Stimulated activated CD4-positive, alpha-beta T cell treated with anti-CD3 and anti-CD28 coated beads, Interleukin-15, amount 100 ng/mL, for 48 hours (primary cell): ENCODE measurements around the gene MTURN.
"Not testable (repeated sequence)": the region's sequence is repeated elsewhere in the genome, so short reads cannot be mapped to it uniquely, and the experiment has no call there.

ENCODE experiments used
- DNase-seq, 2 donors: peaks; one replicate each; pipeline ENCODE4 v3.0.0-alpha.2; 2020; ENCODE audit warnings: low read depth in 2 of 2

MTURN gene

GRCh38 chr7:30134611-30135300 is at the start of gene MTURN:
Gene MTURN (plus strand): TSS chr7:30134986. CDS start chr7:30135137, 151 bp downstream.
- DNase-seq: peak; percentile 75 to 76

GRCh38 chr7:30086529-30086928 is 48.3 kb upstream of the MTURN start:
- DNase-seq: no peak

GRCh38 chr7:30087371-30087770 is 47.4 kb upstream of the MTURN start:
- DNase-seq: no peak

DNA sequence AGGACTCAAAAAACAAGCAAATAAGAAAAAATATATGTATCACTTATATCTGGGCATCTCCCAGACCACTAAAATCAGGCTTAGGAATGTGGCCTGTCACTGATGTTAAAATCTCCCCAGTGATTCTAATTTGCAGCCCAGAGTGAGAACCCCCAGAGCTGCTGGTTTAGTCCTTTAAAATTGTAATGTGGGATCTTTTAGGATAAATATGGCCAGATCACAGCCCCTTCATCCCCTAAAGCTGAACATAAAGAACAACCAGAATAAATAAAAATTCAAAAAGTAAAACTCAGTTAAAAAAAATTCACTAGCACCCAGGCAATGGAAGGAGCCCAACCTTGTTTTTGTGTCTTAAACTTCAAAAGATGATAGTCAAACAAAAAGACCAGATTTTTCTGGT is 46.4 kb upstream of the MTURN start:
- no peak for DNase-seq

DNA sequence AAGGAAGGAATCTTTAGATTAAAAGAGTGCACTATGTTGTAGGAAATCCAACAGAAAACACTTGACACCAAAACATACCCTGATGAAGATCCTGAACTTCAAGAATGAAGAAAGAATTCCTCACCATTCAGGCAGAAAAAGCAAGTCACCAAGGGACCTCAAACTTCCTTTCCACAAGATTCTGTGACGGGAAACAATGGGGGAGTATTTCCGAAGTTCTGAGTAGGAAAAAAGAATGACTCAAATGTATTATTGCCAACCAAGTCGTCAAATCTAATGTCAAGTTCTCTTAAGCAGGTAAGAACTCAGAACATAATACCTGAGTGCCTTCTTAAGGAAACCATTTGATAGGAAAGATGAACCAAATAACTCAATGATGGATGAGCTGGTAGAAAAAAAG is 44.7 kb upstream of the MTURN start:
- no peak for DNase-seq

DNA sequence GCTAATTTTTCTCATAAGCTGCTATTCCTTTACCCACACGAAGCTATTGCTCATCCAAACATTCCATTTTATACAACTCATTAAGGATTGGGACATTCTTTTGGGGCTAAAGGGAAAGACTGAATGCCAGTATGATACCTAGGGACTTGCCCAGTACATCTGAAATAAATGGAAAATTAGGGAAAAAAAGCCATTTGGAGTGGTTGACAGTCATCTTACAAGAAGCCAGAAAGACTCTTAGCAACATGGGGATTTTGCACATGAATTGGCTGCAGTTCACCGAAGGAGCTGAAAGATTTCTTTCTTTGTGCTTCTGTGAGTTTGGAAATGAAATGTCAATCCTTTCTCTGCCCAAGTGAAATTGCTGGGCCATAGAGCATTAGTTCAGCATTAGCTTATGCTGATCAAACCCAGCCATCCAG is 43.3 kb upstream of the MTURN start:
- no peak for DNase-seq

DNA sequence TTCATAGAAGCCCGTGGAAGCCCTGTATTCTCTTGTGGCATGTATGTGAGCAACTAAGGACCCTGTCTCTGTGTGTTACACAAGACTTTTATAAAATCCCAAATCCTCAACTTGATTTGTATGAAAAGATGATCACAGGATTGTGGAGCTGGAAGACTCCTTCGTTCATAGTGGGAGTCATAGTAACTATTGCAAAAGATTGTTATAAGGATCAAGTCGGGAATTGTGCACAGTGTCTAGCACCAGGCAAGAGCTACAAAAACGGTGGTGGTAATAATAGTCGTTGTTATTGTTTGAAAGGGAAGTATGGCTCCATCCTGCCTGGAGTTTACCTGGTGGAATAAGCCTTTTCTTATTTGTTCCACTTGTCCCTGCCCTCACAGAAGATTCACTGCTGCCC is 42.8 kb upstream of the MTURN start:
- DNase-seq: no peak

- no peak for DNase-seq
Measured at GRCh38 chr7:30093420-30093952, 41.3 kb upstream of the MTURN start.

GRCh38 chr7:30098599-30098998 is 36.2 kb upstream of the MTURN start:
- DNase-seq: not testable (repeated sequence)

- no peak for DNase-seq
Measured at GRCh38 chr7:30102281-30102680, 32.5 kb upstream of the MTURN start.

GRCh38 chr7:30104157-30104556 is 30.6 kb upstream of the MTURN start:
- DNase-seq: no peak

- no peak for DNase-seq
Measured at GRCh38 chr7:30112103-30112713, 22.6 kb upstream of the MTURN start.

DNA sequence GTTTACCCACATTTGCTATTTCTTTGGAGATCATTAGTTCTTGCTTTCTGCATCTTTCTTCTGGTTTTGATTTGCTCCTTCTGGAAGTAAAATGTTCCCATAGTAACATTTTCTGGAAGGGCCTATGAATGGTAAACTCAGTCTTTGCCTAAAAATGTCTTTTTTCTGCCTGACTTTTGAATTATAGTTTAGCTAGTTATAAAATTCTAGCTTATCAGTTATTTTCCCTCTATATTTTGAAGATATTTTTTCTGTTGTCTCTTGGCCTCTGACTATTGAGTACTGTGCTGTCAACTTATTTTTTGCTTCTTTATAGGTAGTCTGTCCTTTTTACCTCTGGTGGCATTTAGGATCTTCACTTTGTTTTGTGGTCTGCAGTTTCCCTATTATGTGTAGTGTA is 21.6 kb upstream of the MTURN start:
- no peak for DNase-seq

DNA sequence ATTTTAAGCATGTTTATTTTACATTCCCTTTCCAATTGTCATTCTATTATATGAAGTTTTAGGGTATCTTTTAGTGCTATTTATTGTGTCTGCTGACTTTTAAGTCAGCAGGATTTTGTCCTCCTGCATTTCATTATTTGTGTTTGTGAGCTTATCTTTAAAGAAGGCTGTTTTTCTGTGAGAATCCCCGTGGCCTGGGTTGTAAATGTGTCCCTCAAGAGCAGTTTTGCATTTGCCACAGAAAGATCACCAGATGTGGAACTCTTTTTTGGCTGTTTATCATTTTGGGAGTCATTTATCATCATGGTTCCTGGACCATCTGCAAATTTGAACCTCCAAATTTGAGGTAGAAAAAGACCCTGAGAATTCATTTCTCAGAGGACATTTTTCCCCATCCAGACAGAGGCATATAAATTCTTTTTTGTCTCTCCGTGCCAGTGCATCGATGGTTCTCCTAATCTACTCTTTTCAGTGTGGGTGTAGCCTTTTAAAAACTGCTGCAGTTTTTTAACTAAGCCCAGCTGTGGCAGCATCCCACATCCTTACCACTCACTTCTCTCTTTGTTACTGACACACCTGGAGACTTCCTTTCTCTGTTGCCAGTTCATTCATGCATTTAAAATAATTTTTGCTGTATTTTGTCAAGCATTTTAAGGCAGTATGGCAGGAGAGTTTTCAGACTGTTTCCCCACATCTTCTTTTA is 20.1 kb upstream of the MTURN start:
- DNase-seq: no peak

DNA sequence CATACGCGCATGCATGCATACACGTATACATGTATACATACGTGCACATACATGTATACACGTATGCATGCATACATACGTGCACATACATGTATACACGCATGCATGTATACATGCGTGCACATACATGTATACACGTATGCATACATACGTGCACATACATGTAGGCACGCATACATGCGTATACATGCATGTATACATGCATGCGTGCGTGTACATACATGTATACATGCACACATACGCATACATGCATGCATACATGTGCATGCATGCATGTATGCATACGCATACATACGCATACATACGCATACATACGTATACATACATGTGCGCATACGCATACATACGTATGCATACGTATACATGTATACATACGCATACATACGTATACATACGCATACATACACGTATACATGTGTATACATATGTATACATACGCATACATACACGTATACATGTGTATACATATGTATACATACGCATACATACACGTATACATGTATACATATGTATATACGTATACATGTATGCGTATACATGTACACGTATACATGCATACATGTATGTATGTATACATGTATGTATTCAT is 19.0 kb upstream of the MTURN start:
- DNase-seq: no peak

- no peak for DNase-seq
Measured at GRCh38 chr7:30116771-30117170, 18.0 kb upstream of the MTURN start.

DNA sequence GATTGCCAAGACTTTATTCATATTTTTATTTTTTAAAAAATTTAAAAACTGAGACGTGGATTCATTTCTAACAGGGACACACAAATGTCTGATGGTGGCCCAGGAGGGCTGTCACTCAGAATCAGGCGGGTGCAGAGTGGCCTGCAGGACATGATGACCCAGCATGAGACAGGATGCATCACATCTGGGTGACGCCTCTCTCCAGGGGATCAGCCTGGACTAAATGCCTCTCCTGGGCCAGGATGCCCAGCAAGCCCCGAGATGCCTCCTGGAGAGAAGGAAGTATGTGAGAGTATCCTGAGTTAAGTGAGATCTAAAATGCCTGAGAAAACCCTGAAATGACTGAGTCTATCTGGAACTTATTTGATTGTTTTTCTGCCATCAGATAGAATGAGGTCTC is 16.9 kb upstream of the MTURN start:
- DNase-seq: no peak

DNA sequence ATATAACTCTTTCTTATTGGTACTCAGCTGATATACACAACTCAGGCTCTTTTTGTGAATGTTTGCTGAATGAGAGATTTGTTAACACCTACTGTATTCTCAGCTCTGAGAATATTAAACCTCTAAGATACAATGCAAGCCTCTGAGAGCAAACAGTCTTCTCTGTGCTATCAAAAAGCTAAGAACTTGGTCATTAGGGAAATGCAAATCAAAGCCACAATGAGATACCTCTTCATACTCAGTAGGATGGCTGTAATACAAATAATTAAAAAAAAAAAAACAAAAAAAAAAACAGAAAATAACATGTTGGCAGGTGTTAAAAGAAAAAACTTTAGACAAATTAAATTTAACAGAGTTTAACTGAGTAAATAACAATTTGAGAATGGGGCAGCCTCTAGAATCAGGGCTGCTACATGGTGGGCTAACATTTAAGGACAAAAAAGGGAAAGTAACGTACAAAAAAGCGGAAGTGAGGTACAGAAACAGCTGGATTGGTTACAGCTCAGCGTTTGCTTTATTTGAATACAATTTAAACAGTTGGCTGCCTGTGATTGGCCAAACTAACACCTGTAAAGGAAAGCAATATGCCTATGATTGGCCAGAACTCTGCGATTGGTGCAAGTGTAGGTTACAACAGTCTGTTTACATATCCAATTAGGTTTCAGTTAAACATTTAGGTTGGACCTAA is 14.8 kb upstream of the MTURN start:
- no peak for DNase-seq

- DNase-seq: no peak
Measured at GRCh38 chr7:30133736-30134610, 813 bp upstream of the MTURN start.

DNA sequence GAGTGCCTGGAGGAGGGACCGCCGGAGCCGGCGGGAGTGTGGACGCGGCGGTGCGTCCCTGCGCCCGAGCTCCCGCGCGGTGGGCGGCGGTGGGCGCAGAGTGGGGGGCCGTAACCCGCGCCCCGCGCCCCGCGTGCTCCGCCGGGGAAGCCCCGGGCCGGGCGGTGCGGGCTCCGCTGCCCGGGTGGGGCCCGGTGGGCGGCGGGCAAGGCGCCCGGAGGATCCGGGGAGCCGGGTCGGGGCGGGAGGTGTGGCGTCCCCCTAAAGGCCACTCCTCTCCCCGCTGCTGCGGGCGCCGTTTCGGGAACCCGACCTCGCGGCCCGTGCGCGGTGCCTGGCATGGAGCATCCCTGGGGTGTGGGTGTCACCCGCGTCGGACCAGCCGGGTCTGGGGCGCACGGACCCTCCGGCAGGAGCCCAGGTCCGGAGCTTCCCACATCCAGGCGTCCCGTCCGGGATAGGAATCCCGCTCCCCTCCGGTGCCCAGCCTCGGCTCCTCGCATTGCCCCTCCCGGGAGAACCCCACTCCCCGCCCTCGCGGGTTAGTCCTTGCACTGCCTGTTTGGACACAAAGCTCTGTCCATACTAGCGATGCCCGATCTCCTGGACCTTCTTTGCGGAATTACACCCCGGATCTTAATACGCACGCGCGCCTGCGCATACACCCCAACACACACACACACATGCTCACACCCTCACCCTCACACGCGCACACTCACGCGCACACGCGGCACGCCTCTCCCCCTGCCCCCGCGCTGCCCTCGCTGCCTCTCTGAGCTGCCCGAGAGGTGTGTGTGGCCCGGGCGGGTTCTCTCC is 723 bp downstream of the MTURN start:
- DNase-seq: no peak
